Renal cortical epithelial cell (primary cell): ENCODE data around the gene HEY2. TPM values are rescaled to one million over a fixed set of nuclear protein-coding genes. Genes with fewer than 3 reads are reported as not detected.
A peak's percentile ranks its signal among the peaks of the same experiment; 100 is the strongest.
"Not testable (repeated sequence)": the region's sequence is repeated elsewhere in the genome, so short reads cannot be mapped to it uniquely, and the experiment has no call there.

Experiments
- DNase-seq: peaks from one replicate; pipeline ENCODE4 v3.0.0-alpha.2; 2011; ENCODE audit warnings: low read depth
- total RNA-seq: library from RNA; depleted of rRNA; stranded (reverse); fragments of >200 nt; gene quantifications from 2 replicates; pipeline ENCODE4 v1.2.3, GENCODE V29; 2014

Gene HEY2
- total RNA-seq, 1 donor from 2014 or later = not detected

DNA sequence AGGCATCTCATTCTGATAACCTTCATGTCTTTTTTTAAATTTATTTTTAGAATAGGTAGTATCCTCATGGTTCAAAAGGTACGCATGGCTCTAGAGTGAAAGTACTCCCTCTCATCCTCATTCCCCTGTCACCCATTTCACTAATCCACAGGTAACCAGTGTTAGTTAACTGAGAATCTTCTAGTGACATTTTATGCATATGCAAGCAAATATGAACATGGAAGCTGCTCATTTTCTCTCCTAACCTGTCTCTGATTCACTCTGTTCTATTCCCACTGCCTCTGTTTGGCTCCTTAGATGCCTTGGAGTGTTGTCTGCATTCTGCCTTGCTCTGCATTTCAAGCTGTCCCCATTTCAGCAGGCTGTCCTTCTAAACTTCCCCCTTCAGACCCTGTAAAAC is 45.9 kb downstream of the HEY2 start:
- no peak for DNase-seq

DNA sequence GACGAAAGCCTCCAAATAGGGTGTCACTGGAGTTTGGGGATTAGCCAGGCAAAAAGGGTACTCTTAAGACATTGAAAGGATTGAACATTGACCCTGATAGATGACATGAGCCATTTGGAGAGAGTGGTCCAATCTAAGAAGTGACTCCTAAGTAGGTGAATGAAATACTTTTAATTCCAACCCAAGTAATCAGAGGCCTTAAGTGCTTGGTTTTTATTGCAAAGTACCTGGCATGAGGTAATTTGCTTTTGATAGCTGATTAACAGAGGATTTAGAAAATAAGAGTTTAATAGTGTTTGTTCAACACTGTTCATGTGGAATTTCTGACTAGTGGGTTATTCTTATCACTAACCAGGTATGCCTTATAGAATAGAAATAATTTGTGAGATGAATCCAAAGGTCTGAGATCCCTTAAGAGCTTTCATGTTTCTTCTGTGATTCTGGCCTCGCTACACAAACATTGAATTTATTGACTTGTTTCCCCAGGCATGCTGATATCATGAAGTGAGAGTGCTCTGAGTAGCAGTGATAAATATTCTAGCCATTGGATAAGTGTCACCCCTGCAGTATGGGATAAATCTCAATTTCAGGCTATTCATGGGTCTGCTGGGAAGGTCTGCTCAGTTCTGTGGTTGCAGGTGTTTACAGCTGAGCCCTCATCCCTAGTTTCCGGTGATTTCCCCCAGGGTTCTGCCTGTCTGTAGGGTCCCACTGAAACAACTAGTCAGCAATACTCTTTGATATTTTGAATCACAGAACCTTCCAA is 47.9 kb downstream of the HEY2 start:
- DNase-seq = peak; percentile 61

DNA sequence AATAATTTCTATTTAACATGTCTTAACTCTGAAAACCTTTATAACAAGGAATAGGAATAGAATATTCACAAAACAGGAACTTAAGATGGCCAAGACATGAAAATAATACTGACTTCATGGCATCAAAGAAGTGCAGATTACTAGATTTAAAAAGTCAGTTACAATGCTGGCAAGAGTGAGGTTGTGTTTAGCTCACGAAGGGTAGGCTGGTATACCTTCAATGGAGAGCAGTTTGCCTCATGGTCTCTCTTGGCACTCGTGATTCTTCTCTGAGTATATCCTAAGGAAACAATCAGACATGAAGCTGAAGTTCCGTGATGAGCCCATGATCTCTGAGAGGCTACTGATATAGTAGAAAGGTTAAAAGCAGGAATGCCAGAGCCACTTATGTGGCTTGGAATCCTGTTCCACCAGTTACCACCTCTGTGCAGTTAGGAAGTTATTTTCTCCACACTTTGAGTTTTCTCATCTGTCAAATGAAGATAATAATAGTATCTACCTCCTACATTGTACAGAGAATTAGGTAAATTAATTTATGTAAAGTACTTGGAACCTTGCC is 48.5 kb downstream of the HEY2 start:
- no peak for DNase-seq

DNA sequence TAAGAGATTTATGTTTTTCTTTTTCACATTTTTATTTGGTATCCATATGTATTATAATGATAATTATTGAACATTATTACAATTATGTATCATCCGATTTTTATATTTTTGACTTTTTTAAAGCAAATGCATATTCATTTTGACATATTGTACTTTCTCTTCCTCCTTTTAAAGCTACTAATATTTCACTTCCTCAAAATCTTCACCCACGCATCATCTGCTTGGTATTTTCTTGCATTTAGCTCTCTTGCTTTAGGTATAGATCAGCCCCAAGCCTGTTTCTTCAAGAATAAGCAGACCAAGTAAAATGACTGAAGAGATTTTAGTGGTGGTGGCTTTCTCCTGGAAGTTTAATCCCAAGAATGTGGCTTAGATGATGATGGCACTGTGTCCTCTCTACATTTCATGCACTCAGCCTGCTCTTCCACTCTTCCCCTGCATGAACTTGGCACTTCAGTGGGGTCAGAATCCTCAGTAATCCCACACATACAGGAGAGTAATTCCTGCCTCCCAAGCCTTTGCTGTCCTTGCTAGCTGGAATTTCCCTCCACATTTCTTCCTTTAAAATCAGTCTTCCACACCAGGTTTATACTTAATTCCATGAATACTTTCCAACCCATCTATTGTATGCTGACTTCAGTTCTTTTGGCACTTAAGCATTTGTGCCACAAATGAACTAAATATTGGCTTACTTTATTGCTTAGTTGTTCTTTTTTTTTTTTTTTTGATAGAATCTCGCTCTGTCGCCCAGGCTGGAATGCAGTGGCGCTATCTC is 49.5 kb downstream of the HEY2 start:
- DNase-seq = no peak

DNA sequence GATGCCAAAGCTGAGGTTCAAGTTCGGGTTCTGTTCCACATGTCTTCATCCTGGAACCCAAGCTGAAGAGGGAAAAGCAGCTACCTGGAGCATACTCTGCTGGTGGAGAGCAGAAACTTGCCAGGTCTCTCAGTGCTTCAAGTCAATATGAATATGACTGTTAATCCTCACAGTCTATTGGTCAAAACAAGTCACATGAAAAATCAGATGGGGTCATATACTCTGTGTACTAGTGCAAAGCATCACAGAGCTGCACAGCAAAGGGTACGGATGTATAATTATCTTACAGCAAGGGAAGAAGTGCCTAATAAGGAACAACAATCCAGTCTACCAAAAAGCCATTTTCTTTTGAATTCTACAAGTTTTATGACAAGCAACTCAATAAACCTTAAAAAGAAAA is 53.0 kb downstream of the HEY2 start:
- no peak for DNase-seq

DNA sequence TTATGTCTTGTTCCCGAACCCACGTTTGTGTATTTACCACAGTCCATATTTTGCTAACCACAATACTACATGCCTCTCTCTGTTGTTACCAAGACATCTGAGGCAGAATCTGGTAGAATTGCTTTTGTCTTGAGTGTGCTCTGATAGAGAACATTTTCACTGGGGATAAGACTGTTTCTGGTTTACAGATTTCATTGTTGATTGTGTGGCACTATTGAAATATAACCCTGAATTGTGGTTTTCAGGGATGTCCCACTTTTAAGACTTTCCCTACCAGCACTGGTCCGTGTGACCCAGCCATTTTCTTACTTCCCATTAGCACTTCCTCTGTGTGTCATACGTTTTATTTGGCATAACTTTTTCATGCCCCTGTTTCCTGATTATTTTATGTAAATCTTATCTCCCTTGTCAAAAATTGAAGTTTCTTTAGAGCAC is 53.5 kb downstream of the HEY2 start:
- no peak for DNase-seq

DNA sequence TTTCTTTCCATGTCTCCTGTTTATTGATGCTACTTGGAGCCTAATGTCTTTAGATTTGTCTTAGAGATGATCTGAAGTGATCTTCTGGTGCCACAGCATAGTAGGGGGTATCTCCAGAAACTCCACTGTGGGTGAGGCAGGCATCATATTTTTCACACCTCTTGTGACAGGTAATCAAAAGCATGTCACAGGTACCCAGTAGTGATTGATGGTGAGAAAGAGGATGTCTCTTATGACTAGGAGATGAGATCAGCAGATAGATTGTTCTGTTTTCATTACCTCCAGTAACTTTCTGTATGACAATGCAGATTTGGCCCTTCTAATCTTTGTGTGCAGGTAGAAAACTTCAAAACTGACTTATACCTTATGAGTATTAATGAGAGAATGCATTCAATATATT is 54.8 kb downstream of the HEY2 start:
- DNase-seq = no peak

DNA sequence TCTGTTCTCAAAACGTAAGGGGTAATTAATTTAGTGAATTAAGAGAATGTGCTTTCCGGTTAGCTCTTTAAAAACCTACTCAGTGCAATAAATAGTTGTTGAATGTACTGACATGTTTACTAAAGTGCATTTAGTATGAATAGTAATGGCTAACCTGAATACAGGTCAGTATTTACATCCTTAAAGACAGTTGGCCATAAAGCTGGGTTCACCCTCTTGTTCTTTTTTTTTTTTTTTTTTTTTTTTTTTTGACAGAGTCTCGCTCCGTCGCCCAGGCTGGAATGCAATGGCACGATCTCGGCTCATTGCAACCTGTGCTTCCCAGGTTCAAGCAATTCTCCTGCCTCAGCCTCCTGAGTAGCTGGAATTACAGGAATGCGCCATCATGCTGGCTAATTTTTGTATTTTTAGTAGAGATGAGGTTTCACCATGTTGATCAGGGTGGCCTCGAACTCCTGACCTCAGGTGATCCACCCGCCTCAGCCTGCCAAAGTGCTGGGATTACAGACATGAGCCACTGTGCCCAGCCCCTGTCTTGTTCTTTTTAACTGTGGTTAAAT is 55.5 kb downstream of the HEY2 start:
- not testable (repeated sequence) for DNase-seq

DNA sequence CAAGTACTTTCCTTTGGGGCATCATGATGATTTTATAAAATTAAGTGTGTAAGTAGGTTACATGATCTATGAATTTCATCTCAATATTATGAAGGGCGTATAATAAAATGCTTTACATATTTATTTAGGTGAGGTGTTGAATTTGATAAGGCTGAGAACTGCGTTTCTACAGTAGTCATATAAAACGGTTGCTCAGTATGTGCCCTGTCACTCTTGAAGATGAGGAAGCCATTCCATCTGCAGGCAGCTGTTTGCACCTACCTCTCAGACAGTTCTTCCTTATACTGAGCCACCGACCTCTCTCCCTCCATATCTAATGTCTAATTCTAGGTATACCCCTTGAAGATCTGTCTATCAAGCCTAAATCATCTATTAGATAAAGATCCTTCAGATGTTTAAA is 57.4 kb downstream of the HEY2 start:
- DNase-seq = no peak

DNA sequence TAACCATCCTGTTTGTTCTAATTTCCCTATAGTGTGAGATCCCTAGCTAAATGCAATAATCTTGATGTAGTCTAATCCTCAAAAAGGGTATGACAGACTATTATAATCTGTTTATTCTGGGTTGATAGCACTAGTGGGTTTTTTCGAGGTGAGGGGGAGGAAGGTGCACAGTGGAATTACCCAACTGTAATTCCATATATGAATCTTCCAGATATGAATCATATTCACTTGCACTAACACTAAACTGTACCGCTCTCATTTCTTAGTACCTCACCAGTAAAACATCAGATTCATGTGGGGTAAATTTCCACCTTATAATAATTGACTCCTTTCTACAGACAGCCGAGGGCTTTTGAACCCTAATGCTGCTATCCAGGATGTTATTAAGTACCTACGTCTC is 57.9 kb downstream of the HEY2 start:
- no peak for DNase-seq

DNA sequence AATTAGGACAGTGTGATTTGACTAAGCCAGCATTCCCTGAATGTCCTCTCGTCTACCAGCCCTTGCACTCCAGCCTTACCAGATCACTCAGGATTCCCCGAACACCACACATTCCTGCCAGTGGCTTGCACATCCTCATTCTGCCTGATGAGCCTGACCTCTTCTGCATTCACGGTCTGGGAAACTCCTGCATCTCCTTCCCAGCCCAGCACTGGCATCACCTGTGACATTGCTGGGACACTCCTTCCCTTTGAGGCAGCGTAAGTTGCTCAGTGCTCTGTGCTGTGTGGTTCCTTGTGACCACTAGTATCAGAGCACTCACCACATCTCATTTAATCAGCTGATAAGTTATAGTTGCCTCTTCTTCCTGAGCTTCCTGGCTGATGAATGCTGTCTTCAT is 58.6 kb downstream of the HEY2 start:
- DNase-seq = no peak

DNA sequence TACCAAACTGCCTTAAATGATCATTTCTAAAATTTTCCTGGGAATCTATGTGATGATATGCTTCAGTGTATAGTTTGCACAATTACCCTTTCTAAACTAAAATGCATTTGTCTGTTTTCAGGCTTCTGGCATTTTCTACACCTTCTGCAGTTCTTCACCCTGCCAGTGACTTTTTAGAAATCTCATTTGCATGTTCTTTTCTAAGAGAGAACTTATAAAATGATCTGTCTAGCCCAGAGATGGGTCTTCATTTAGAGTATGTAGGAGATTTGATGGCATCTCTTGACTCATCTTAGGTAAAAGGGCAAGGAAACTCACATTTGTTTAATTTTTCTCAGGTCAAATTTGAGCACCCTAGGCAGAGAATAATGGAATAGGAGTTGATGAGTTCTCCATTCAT is 59.2 kb downstream of the HEY2 start:
- no peak for DNase-seq

DNA sequence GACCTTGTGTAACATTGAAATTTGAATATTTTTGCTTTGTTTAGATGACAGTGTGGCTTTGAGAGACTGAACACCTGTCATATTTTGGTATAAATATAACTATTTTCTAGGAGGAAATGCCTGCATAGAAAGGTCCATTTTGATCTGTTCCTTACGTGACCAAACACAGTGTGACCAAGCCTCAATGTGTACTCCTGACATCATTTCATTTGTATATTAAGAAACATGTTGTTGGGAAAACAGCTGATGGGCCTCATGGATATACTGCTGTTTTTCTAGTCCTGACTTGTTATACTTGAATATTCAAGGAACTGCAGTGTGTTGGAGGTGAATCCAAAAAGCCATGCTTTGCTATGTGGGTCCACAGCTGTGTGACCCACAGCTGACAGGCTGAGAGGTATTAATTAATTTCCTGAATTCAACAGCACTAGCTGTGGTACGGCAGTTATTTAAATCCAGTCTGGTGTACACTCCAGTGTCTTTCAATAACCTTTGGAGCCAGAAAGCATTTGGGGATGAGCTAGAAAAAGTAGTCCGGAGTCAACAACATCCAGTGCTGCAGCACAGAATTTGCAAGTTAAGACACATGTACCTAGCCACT is 60.2 kb downstream of the HEY2 start:
- DNase-seq = no peak

DNA sequence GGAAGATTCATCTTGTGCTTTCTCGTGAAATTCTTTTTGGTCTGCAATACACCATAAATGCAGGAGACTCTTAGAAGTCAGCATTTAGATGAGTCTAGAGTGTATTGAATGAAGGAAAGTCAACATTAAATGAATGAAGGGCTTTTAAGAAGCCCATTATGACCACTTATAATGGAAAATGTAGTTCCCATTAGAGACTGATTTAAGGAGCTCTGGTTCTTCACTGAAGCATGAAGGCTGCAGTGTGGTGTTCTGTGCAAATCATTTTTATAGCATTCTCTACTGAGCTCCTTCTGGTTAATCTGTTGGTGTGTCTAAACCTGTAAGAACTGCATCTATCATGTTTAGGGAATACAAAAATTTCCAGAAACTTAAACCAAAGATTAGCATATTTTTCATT is 61.0 kb downstream of the HEY2 start:
- DNase-seq = peak; percentile 74

Other genes with a start within 250 kb of the HEY2 start
- gene NCOA7, start 41.3 kb downstream of the HEY2 start, total RNA-seq = 10.6 and 59.0 TPM in 2 replicates
- 25.6 and 33.9 TPM in 2 replicates for gene HINT3, start 207.1 kb downstream of the HEY2 start, total RNA-seq
- gene TRMT11, start 236.9 kb downstream of the HEY2 start, total RNA-seq = 26.9 and 27.2 TPM in 2 replicates